ENCODE results near the gene ECEL1. TPM values are rescaled to one million over a fixed set of nuclear protein-coding genes. Genes with fewer than 3 reads are reported as not detected.

The ECEL1 gene
- total and polyA plus RNA-seq, 8 donors: 0.10 to 0.64 (median 0.39) TPM

GRCh38 chr2:232525199-232525598 lies 37.6 kb upstream of the ECEL1 start:
- H3K27ac ChIP-seq: no peak overlapping the region
- no peak overlapping the region for H3K4me3 ChIP-seq
- H3K4me1 ChIP-seq: peaks cover 12 to 28% of the 10 kb centered on the region in 2 donors
- no peaks in the 10 kb centered on the region for H3K36me3 ChIP-seq
- H3K27me3 ChIP-seq: peaks cover 45 to 89% of the 10 kb centered on the region in 2 donors
- H3K9me3 ChIP-seq: no peaks in the 10 kb centered on the region
- intact Hi-C loops (cut with DNase I): loop anchor here in 1 of 2 donors (10.0 kb wide), 1 partner anchor 620 kb away; no protein-coding TSS in a partner anchor
- ATAC-seq (no peak), DNase-seq (peak in 1 of 4 donors; percentile 43)
- no peak for TF ChIP-seq CTCF (IDR thresholded peaks at IDR 0.05)

- no peak for ATAC-seq
- intact Hi-C loops (cut with DNase I): loop anchor here in 1 of 2 donors (5.0 to 10.0 kb wide), 2 partner anchors 72 to 620 kb away; no protein-coding TSS in a partner anchor
Measured at GRCh38 chr2:232524771-232525170, 37.1 kb upstream of the ECEL1 start.

GRCh38 chr2:232523682-232524597 lies 36.3 kb upstream of the ECEL1 start:
- H3K4me1 ChIP-seq: peaks cover 12 to 28% of the 10 kb centered on the region in 2 donors

More at GRCh38 chr2:232524771-232525170, 37.1 kb upstream of the ECEL1 start:
- H3K27ac ChIP-seq: no peak overlapping the region
- no peak for TF ChIP-seq CTCF (IDR thresholded peaks at IDR 0.05)
- peak in 1 of 4 donors; percentile 56 for DNase-seq
- H3K9me3 ChIP-seq: no peaks in the 10 kb centered on the region
- H3K36me3 ChIP-seq: no peaks in the 10 kb centered on the region
- H3K27me3 ChIP-seq: peaks cover 45 to 89% of the 10 kb centered on the region in 2 donors
- H3K4me3 ChIP-seq: no peak overlapping the region
- H3K4me1 ChIP-seq: peaks cover 12 to 28% of the 10 kb centered on the region in 2 donors

GRCh38 chr2:232523402-232523681 lies 35.7 kb upstream of the ECEL1 start:
- intact Hi-C loops (cut with DNase I): loop anchor here in 1 of 2 donors (5.0 to 10.0 kb wide), 2 partner anchors 71 to 619 kb away; no protein-coding TSS in a partner anchor
- peaks cover 45 to 97% of the 10 kb centered on the region in 2 donors for H3K27me3 ChIP-seq
- H3K4me1 ChIP-seq: peaks cover 12 to 28% of the 10 kb centered on the region in 2 donors
- no peaks in the 10 kb centered on the region for H3K36me3 ChIP-seq
- no peaks in the 10 kb centered on the region for H3K9me3 ChIP-seq
- ATAC-seq (no peak), DNase-seq (no peak)
- no peak overlapping the region for H3K27ac ChIP-seq
- no peak for TF ChIP-seq CTCF (IDR thresholded peaks at IDR 0.05)
- no peak overlapping the region for H3K4me3 ChIP-seq

More at GRCh38 chr2:232523682-232524597, 36.3 kb upstream of the ECEL1 start:
- Histone ChIP-seq H3K9me3 (no peaks in the 10 kb centered on the region), H3K36me3 (no peaks in the 10 kb centered on the region), H3K27me3 (peaks cover 45 to 95% of the 10 kb centered on the region in 2 donors), H3K4me3 (peak overlapping the region in 1 of 2 donors; percentile 5), H3K27ac (no peak overlapping the region)
- peak; percentile 22 for ATAC-seq
- TF ChIP-seq CTCF (IDR thresholded peaks at IDR 0.05): no peak
- intact Hi-C loops (cut with DNase I): loop anchor here in 1 of 2 donors (5.0 to 10.0 kb wide), 2 partner anchors 72 to 619 kb away; no protein-coding TSS in a partner anchor
- DNase-seq: peak in 2 of 4 donors; percentile 30 to 80

Data from left lung (tissue), 10 donors.